Suprapubic skin (tissue), 4 donors: Measurements from ENCODE around the gene RCOR1.

Experiments used
- CTCF ChIP-seq, 2 donors: fragments of 200-600 bp in 1 of 2; fragments of 450-650 bp in 1 of 2; sonication (generic) in 1 of 2; IDR thresholded peaks; one replicate each; pipeline ENCODE4 v1.5.1; 2016 to 2019; ENCODE audit warnings: antibody characterized with exemption in 2 of 2, mild to moderate bottlenecking in 1 of 2, moderate library complexity in 1 of 2
- EP300 ChIP-seq: sonication (generic); formaldehyde crosslinking; IDR thresholded peaks from one replicate; pipeline ENCODE4 v1.6.1; 2017; ENCODE audit warnings: antibody characterized with exemption
- POLR2A ChIP-seq, 2 donors: fragments of 450-650 bp; IDR thresholded peaks; one replicate each; pipeline ENCODE4 v1.6.1; 2017; ENCODE audit warnings: antibody characterized with exemption in 2 of 2, mild to moderate bottlenecking in 2 of 2, moderate library complexity in 2 of 2
- POLR2AphosphoS5 ChIP-seq, 3 donors: sonication (generic); formaldehyde crosslinking; IDR thresholded peaks; one replicate each; pipeline ENCODE4 v1.6.1; 2017; ENCODE audit warnings: antibody characterized with exemption in 3 of 3

GRCh38 chr14:102551995-102552705 lies 40.3 kb upstream of the RCOR1 start:
- no peak for TF ChIP-seq CTCF (IDR thresholded peaks at IDR 0.05)
- TF ChIP-seq POLR2A (IDR thresholded peaks at IDR 0.05), result no peak
- TF ChIP-seq POLR2AphosphoS5 (IDR thresholded peaks at IDR 0.05), result no peak
- TF ChIP-seq EP300, result no peak
